Bronchial epithelial cell (primary cell): Measurements from ENCODE around the gene NFAM1. TPM values are rescaled to one million over a fixed set of nuclear protein-coding genes. Genes with fewer than 3 reads are reported as not detected.

Experiments
- DNase-seq: peaks from one replicate; pipeline ENCODE4 v3.0.0-alpha.2; 2010; ENCODE audit warnings: low read depth
- FAIRE-seq: peaks from 2 replicates; lab custom pipeline; 2011; peaks lifted over from hg19 to GRCh38; lab: Jason Lieb, UNC
- H3K27me3 ChIP-seq: 2 replicates; pipeline ENCODE4 v1.5.1; 2011; ENCODE audit warnings: low read length; ENCODE audit not compliant: control insufficient read depth, insufficient read depth
- H3K36me3 ChIP-seq: 2 replicates; pipeline ENCODE4 v1.5.1; 2011; ENCODE audit warnings: low read length; ENCODE audit not compliant: control insufficient read depth, insufficient read depth
- H3K4me3 ChIP-seq: 2 replicates; pipeline ENCODE4 v1.5.1; 2011; ENCODE audit warnings: mild to moderate bottlenecking, low read depth, low read length, control low read depth
- CTCF ChIP-seq: IDR thresholded peaks from 2 replicates; pipeline ENCODE4 v1.5.1; 2011; ENCODE audit warnings: mild to moderate bottlenecking, moderate library complexity, low read length, control low read depth, inconsistent platforms; ENCODE audit not compliant: insufficient read depth, severe bottlenecking
- total RNA-seq: library from RNA; depleted of rRNA; stranded (reverse); fragments of >200 nt; gene quantifications from 2 replicates; pipeline ENCODE4 v1.2.1, GENCODE V29; 2014

NFAM1 gene
- total RNA-seq, 1 donor from 2014 or later, result not detected

GRCh38 chr22:42433754-42434682, 1.8 kb upstream of the NFAM1 start:
- DNase-seq, result peak; percentile 83
- H3K4me3 ChIP-seq, result no peak overlapping the region
- H3K27me3 ChIP-seq, result peaks cover 16% of the 10 kb centered on the region
- no peak for TF ChIP-seq CTCF
- H3K36me3 ChIP-seq, result no peaks in the 10 kb centered on the region
- FAIRE-seq, result peak; percentile 79

- peaks cover 16% of the 10 kb centered on the region for H3K27me3 ChIP-seq
- DNase-seq, result no peak
- no peak overlapping the region for H3K4me3 ChIP-seq
- H3K36me3 ChIP-seq, result no peaks in the 10 kb centered on the region
- TF ChIP-seq CTCF, result no peak
- no peak for FAIRE-seq
Measured at GRCh38 chr22:42432818-42433217, 615 bp upstream of the NFAM1 start.

GRCh38 chr22:42431401-42432019, 693 bp downstream of the NFAM1 start:
- no peak for TF ChIP-seq CTCF
- H3K4me3 ChIP-seq, result no peak overlapping the region

GRCh38 chr22:42430528-42431125, 1.6 kb downstream of the NFAM1 start:
- no peak for FAIRE-seq
- TF ChIP-seq CTCF, result no peak
- Histone ChIP-seq H3K36me3 (no peaks in the 10 kb centered on the region), H3K27me3 (peaks cover 16% of the 10 kb centered on the region), H3K4me3 (no peak overlapping the region)
- DNase-seq, result no peak

More at GRCh38 chr22:42431401-42432019, 693 bp downstream of the NFAM1 start:
- Histone ChIP-seq H3K27me3 (peaks cover 16% of the 10 kb centered on the region), H3K36me3 (no peaks in the 10 kb centered on the region)
- DNase-seq (no peak), FAIRE-seq (no peak)

GRCh38 chr22:42428760-42429159, 3.4 kb downstream of the NFAM1 start:
- no peaks in the 10 kb centered on the region for H3K36me3 ChIP-seq
- DNase-seq, result no peak
- FAIRE-seq, result no peak

More at GRCh38 chr22:42428760-42429159, 3.4 kb downstream of the NFAM1 start:
- TF ChIP-seq CTCF, result no peak
- no peak overlapping the region for H3K4me3 ChIP-seq
- peaks cover 16% of the 10 kb centered on the region for H3K27me3 ChIP-seq
